Ovary (tissue), 3 donors: ENCODE data around the gene VCL.

Source experiments
- CTCF ChIP-seq, 3 donors: fragments of 450-650 bp in 2 of 3; fragments of 200-600 bp in 1 of 3; IDR thresholded peaks; one replicate each; pipeline versions ENCODE4 v1.5.1 to v1.8.0; 2016 to 2022; ENCODE audit warnings: antibody characterized with exemption in 3 of 3, mild to moderate bottlenecking in 1 of 3
- EP300 ChIP-seq: sonication (generic); formaldehyde crosslinking; IDR thresholded peaks from one replicate; pipeline ENCODE4 v1.6.1; 2017; ENCODE audit warnings: antibody characterized with exemption
- donor health status: DM: no; HTN: no; CAD: no.

GRCh38 chr10:74048433-74048832 is 50.5 kb downstream of the VCL start:
- TF ChIP-seq CTCF (IDR thresholded peaks at IDR 0.05) (no peak), EP300 (no peak)
